ENCODE results near the gene RERE.

The RERE gene

DNA sequence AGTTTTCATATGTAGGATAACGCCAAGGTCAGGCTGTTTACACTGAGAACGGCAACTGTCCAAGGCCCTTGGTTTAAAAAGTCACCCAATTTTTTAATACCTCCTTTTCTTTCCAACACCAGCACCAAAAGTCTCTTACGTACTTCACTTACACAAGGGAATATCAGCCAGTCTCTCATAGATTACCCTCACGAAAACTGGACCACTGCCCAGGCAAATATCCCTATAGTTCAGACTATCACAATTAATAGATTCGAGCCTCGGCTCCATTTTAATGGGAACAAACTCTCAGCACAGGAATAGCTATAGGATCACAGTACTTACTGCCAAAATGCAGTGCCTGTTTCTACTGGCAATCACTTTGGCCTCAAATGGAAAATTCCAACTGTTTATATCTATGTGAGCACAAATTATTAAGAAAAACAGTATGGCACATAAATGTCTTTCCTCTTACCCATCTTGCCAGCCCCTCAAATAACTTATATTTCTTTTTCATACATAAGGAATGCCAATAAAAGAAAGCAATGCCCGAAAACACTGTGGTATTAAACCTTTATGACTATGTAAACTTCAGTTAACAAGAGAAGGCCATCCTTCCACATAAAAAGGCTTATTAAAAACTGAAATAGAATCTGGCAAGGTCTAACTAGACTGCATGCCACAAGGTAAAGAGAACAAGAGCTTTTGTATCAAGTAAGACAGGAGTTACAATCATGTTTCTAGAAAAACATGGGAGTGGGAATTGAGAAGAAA lies 401.7 kb downstream of the RERE start:
- DNase-seq: no peak

DNA sequence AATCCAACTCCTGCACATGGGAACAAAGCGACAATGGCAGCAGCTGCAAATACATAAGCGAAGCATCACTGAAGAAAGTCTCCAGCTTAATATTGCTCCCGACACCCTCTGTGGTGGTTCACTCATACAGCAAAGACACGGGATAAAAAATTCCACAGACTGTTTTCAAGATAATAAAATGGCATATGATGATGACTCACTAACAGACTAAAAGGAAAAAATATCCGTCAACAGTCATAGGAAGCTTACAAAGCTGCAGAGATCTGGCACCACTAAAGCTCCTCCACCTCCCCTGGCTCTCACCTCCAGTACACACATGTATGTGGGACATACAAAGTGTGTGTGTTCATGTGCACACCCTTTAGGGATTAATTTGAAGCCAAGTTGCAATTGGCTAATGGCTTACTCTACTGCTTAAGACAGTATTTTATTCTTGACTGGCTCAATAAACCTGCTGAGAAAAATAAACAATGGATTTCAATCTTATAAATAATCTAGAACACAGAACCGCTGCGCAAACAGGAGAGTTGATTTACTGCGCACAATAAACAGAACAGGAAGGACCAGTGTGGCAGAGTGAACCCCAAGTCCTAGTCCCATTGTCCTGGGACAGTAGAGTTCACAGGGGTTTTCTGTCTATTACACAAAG lies 405.1 kb downstream of the RERE start:
- DNase-seq: no peak

DNA sequence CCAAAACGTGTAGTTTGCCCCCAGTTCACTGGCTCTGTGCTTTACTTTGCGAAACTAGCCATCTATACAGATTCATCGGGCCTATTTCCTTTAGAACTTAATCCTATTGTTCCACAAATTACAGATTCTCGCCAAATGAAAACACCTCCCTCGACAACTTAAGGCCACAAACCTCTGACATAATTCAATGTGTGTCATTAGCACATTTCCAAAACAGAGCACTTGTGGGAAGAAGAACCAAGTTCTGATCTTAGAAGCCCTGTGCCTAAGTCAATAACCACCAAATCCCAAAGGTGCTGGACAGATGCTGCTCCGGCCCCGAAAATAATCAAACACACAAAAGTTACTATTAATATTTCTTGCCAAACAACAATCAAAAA lies 405.6 kb downstream of the RERE start:
- DNase-seq: no peak

DNA sequence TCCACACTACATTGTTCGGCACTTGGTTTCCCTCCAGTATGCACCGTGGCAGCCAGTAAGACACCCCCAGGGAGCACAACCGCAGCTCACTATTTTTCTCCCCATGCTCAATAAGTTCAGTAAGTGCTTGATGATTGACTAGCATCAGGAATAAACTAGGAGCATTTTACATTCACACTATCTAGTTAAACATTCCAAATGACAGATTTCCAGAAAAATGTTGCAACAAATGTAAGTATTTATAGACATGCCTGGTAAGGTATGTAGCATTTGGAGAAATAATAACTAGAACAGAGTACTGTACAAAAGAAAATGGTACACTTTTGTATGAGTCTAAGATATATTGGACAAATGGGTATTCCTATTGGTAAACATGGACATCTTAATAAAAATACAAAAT lies 406.6 kb downstream of the RERE start:
- no peak for DNase-seq

DNA sequence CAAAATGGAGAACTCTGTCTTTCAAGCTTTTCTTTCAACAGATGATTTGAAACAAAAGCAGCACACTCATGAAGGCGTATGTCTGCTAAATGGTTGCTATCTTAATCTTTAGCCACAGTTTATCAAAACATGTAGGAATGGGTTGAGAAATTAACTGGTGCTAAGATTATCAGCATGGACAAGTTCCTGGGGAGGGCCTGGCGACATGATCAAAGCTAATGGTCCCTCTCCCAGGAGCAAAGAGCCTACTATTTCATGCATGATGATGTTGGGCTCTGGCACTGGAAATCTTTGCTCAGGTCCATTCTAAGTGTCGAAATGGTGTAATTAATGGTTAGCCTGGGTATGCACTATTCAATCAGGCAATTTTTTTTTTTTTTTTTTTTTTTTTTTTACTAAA lies 407.8 kb downstream of the RERE start:
- DNase-seq: no peak

DNA sequence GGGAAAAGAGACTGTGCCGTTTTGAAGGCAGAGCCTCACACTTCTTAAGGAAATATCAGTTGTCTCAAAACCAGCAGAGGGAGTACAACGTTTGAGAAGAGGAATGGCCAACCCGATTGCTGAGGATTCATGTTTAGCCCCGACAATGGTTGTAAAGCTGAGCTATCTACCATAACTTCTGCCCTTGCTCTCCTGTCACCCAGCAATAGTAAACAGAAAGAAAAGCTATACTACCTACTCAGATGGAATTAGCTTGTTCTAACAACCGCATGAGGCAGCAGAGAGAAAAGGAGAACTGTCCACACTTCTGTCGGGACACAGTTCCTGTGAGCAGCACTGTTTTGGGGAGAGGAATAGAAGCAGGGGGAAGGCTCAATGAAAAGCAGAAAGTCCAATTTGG lies 408.3 kb downstream of the RERE start:
- no peak for DNase-seq

DNA sequence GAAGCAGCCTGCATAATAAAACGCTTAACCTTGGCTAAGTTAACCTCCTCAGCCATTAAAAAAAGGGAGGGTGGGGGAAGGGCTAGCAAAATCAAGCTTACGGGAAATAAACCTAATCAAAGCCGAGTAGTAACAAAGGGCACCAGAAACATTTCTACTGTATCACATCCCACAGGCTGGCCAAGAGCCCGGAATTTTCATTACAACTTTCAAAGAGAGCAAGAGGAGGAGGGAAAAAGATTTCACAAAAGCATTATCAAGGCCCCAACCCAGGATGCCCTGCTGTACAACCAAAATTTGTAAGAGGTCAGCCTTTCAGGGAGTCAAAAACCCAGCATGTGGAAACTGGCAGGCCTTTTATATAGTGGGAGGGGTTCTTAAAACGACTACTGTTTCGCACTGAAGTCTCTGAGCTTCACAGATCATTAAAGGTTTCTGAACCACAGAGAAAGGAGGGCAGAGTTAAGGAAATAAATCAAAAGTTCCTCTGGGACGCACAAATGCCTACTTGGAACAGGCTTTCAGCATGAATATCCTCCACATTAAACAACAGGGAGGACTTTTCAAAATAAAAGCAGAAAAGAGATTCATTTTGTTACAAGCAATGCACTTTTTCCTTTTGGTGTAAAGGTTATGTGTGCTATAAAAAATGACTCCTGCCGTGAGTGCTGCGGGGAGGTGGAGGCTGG lies 409.1 kb downstream of the RERE start:
- DNase-seq: no peak

DNA sequence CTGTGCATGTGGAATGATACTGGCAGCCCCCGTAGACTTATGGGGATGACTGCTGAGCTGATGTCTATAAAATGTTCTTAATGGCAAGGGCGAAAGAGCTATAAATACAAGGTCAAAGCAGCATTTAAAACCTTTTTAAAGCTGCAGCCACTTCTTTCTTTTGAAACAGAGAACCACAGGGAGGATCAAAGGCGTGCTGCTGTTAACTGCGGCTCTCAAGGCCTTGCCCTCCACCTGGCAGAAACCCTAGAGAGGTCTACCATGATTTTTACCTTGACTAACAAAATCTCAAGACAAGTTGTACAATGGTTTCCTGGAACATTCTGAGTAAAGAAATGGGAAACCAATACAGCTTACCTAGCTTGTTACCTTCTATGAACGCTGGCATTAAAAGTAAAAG lies 409.8 kb downstream of the RERE start:
- no peak for DNase-seq

DNA sequence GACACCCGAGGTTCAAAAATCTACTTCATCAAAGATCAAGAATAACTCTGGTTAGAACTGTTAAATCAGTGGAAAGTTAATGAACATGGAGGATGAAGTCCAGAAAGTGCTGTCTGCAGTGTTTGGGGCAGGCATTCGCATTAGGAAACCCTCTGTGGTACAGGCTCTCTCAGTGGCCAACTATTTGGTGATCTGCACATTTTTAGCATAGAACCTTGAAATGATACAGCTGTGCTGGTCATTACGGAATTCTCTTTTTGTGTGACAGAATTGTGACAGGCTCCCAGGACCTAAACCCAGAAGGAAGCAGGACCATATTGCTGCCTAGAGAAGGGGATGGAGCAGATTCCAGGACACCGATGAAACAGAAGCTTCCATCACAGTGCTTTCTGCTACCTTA lies 410.5 kb downstream of the RERE start:
- no peak for DNase-seq

DNA sequence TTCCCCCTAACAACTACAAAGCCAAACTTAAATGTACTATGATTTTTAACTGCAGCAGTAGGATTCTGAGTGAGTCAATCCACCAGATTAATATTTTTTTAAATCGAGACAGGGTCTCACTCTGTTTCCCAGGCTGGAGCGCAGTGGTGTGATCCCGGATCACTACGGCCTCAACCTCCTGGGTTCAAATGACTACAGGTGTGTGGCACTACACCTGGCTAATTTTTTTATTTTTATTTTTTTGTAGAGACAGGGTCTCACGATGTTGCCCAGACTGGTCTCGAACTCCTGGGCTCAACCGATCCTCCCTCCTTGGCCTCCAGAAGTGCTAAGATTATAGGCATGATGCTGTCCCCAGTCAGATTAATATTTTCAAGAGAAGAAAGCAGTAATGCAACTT lies 411.4 kb downstream of the RERE start:
- DNase-seq: no peak

DNA sequence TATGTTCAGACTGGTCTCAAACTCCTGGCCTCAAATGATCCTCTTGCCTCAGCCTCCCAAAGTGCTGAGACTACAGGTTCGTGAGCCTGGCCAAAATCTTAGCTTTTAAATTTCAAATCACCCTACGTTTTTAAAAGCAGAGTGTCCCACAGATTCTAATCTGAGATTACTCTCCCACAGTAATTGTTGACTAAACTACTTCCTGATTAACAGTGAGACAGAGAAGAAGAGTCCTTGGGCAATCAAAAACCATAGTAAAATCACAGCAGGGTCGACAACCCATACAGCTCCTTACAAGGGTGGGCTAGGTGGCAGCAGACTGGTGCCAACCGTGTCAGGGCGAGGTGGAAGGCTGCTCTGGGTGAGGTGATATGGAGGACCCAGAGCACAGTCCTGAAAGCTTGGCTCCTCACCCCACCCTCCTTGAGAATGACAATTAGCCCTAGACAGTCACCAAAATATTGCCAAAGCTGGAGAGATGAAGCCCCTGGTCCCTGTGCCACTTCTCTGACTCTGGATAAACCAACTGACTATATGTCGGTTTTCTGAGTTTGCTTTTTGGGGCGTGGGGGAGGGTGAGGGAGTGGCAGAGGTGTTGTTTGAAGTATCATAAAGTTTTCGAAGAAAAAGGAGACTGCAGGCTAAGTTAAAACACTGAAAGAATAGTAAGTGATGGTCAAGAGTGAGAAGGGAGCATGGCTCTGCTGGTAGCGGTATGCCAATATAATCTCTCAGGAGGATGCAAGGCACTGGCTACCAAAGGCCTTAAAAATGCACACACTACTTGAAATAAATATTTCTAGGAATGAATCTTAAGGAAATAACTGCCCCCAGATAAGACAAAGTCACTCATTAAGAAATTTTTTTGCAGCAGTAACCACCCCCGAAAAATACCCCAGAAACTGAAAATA lies 412.7 kb downstream of the RERE start:
- DNase-seq: no peak

DNA sequence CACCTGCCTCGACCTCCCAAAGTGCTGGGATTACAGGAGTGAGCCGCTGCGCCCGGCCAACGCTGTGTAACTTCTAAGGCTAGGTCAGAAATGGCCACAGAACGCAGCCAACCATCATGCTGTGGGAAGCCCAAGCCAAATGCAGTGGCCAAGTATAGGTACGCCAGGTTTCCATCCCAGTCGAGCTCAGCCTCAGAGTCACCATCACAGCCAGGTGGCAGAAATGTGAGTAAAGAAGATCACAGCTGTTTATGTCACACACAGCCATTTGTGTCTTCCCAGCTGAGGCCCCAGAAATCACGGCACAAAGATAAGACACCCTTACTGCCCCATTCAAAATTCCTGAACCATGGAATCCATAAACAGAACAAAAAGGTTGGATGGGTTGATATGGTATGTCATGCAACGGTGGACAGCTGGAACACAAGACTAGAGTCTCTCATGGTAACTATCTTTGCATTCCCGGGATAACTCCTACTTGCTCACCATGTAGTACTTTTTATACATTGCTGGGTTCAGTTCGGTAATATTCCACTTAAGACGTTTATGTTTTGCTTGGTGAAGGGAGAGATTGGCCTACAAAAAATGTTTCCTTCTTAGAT lies 415.2 kb downstream of the RERE start:
- no peak for DNase-seq

DNA sequence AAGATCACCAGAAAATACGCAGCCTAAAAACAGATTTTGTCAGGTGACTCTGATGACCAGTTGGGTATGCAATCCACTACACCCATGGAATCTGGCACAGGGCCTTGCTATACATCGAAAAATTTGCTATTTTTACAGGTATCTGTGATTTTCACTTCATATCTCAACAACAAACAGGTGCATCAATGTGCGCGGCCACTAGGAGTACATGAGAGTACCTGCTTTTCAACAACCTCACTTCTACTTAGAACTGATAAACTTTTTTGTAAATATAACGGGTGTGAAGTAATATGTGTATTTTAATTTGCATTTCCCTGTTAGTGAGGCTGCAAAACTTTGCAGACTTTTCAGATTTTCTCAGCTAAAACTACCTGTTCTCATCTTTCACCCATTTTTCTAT lies 418.8 kb downstream of the RERE start:
- no peak for DNase-seq

DNA sequence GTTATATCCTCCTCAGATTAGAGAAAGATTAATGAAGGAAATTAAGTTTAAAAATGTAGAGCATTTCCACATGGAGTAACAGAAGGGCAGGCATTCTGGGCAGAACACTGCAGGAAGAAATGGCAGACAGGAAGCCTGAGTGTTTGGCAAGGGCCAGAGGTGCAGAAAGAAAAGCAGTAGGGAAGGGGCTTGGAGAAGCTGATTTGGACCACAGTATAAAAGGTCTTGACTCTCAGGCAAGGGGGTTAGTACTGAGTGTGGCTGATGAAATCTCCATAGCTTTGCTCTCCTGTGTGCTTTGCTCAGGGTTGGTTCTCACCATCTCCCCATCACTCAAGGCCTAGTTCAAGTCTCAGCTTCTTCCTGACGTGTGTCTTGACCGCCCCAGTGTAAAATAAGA lies 419.4 kb downstream of the RERE start:
- DNase-seq: no peak

DNA sequence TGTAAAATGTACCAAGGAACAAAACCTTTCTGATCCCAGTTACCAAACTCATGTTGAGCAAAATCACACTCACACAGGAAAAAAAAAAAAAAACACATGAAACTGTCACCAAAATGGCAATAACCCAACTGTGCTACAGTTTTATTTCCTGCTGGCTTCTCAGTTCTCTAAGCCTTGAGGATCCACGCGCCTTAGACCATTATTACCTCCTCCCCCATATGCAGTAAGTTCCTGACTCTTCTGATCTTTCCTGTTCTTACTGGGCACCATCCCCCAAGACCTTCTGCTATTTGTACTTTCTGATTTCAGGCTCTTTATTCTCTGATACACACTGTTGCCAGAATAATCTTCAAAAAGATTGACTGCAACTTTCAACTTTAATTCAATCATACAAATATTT lies 419.9 kb downstream of the RERE start:
- no peak for DNase-seq

DNA sequence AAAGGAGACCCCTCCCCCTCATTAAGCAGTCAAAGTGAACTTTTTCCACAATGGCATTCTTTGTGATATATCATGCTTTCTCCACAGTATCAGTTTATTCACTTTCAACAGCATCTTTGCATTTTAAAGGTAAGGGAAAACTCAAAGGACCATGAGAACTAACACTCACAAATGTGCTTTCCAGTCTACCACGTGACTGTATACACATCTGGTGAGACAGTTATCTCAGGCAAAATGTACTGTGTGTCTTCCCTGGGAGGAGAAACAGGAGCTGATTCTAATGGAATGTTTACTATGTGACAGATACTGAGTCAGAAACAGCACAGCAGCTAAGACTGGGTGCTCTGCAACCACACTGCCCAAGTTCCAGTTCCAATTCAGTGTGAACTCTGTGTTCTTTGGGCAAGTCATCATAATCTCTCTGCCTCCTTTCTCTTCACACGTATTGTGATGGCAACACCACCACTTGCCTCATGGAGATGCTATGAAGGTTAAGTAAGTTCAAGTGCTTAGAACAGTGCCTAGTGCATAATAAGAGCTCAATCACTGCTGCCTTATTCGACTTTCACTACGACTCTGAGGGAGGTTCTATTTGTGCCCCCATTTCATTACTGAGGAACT lies 420.5 kb downstream of the RERE start:
- DNase-seq: no peak

DNA sequence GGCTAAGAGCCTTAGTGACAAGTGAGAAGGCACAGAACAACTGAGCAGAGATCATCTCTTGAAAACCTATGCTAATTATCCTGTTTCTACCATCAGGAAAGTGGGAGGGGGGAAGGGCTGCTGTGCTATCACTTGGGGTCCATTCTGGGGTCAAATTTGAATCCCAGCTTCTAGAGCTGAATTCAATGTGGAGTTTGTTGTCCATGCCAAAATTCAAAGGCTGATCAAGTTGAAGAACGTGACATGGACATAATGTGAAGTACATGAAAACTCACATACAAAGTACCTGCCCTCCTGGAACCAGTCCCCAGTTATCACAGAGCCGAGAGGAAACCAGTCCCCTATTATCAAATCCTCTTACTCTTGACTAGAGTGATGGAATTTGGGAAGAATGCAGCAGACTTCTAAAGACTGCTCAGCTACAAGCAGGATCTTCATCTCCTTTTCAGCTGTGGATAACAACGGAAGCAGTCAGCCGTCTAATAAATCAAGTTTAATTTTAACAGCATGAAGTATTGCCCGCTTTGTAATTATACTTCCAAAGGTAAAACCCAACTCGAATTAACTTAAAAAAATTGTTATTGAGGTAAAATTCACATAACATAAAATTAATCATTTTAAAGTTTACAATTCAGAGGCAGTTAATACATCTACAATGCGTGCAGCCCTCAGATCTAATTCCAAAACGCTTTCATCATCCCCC lies 421.2 kb downstream of the RERE start:
- DNase-seq: no peak

DNA sequence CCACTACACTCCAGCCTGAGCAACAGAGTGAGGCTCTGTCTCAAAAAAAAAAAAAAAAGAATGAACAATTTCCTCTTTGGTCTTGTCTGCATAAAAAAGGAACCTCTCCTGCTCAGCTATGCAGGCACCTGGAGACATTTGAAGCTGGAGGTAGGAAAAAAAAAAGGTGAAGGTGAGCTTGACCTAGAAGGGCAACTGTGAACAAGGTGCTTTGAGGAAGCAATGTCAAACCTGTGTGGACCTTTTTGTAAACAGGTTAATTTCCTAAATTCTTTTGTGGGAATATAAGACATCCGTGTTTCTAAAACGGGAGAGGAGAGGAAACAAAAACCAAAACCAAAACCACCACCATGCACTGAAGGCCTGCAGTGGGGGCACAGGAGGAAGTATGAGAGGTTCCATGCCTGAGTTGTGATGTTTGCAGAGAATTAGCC lies 422.0 kb downstream of the RERE start:
- DNase-seq: no peak

DNA sequence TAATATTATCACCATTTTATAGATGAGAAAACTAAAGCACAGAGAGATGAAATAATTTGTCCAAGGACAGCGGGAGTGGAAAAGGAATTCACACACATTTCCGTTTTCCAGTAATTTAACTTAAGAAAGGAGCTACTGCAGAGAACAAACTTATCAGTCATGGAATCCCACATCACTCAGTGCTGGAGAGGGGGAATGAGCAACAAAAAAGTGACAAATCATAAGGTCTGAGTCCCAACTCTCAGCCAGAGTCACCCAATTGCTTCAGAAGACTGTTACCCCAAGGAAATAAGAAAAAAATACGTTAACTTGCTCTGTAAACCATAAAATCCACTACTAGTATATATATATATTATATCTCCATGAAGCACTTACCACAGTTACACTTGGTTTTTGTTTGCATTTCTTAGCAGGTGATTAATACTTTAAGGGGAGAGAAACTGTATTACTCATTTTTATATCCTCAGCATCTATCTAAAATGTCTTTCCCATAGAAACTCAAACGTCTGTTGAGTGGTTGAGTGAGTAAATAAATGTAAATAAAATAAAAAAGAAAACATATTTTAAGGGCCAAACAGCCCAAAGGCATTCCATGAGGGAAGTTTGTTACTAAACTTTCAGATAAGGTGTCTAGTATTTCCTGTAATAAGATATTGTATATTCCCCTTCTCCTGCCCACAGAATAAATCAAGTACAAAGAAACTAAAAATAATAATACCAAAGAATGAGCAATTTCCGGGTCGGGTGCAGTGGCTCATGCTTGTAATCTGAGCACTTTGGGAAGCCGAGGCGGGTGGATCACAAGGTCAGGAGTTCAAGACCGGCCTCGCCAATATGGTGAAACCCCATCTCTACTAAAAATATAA lies 422.8 kb downstream of the RERE start:
- no peak for DNase-seq

DNA sequence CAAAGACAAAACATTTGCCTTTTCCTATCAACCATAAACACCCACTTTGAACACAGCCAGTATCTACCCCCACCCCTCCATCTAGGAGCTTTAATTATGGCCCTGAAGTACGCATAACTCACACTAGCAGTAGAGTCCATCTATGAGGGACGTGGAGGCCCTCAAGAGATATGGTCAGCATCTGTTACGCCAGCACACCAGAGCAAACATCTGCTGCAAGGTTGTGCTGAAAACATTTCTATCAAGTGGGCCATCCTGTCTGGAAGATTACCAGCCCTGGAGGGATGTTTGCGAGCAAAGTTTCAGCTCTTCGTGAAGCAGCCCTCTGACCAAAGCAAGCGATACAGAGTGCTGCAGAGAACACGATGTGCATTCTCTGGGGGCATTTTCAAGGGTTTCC lies 424.9 kb downstream of the RERE start:
- no peak for DNase-seq

DNA sequence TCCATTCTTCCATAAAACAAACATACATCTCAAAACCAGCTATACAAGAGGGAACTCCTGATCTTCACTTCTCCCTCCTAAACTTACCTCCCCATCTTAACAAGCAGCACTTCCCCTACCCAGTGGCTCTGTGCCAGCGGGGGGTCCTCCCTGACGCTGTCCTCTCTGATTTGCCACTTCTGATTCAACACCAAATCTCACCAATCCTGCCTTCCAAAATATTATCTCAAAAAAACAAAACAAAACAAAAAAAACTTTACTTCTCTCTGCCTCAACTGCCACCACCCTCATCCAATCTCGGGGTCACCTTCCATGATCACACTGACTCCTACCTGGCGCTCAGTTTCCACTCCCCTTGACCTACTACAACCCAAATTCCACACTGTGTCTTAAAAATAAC lies 426.7 kb downstream of the RERE start:
- no peak for DNase-seq
